NCI-H146 treated with DMSO at 0.1 percent for 48 hours (cell line): ENCODE data around the gene TNFRSF13B.
"Not testable (repeated sequence)": the region's sequence is repeated elsewhere in the genome, so short reads cannot be mapped to it uniquely, and the experiment has no call there.

Source experiments
- DNase-seq: peaks from one replicate; lab custom pipeline; 2025; ENCODE audit not compliant: unreplicated experiment; lab: John Stamatoyannopoulos, UW

TNFRSF13B gene

GRCh38 chr17:17007891-17008290 lies 36.0 kb upstream of the TNFRSF13B start:
- DNase-seq: peak; percentile 39

DNA sequence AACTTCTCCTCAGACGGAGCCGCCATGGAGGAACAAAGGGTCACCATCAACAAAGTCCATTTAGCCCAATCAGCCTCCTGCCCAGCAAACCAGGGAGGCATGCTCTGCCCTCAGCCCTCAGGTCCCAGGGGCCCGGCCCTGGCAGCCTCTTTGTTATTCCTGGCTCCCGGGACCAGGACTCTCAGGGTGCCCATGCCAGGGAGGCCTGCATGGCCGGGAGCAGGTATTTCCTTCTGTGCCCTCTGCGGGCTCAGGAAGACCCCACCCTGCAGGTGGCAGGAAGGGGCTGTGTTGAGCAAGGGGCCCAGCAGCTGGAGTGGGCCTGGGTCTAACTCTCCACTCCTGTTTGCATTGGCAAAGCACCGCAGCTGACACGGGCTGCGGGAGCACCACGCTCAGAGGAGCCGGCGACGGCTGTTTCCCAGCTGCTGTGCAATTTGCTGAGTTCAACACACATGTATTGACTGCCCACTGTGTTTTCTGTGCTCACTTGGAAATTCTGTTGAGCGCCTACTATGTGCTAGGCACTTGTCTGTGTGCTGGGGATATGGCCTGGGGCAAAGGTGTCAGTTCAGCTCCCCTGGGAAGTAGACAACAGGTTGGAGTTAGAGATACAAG lies 33.2 kb upstream of the TNFRSF13B start:
- DNase-seq: not testable (repeated sequence)

DNA sequence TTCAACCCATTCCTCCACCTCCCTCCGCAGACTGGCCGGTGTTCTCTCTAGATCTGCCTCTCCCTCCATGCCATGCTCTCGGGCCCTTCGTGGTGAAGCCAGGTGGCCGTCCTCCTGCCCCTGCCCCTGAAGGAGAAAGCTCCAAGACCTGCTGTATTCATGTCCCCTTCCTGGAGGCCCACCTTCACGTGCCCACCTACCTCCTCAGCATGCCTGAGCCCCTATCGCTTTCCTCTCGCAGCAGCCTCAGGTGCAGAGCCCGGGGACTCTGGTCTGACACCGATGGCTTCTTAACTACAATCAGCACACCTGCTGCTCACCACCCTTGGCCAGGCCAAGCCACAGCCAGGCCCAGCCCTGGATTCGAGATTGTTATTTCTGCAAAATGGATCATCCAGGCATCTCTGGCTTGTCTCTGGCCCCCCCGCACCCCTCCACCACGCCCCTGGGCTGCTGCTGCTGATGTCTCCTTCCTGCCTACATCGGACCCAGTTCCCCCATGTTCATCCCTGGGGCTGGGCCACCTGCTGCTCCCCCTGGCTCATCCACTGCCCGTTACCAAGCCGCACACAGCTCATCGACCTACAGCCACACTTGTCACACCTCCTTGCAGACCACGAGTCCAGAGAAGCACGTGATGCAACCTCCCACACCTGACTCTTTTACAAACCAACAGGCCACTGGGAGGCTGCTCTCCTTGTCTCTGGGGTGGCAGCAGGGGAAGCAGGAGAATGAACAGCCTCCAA lies 32.5 kb upstream of the TNFRSF13B start:
- DNase-seq: no peak

DNA sequence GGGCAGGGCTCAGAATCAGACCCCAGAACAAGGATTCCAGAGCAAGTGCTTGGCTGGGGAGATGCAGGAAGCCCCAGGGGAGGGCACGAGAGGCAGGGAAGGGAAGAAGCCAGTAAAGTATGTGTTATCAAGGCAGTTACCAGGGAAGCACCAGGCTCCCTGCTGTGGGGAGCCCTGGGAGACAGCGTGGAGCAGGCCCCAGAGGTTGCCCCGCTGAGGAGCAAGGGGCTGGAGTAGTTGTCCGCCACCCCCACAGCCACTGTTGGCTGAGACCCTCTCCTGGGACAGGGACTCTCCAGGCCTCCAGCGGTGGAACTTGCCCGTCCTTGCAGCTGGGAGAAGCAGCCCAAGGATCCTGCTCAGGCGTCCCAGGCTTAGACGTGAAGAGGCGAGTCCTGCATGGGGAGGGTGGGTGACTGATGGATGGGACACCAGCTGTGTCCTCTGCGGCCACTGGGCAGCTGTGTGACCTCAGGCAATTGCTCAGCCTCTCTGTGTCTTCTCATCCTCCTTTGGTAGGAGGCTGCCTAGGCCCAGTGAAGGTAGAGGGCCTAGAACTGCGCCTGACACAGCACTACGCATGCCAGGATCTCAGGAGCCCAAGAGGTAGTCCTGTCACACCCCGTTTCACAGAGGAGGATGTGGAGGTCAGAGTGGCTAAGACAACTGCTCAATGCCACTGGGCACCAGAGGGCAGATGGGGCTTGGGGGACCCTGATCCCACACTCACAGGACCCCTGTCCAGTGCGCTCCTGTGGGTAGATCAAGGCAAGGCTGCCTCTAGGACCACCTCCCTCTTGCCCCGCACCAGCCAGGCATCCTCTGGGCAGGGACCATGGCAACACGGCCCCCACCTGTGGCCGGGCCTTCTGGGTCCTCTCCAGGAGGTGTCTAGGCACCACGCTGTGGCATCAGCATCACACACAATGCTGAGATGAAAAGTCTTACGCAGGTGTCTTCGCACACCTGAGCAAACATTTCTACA lies 31.1 kb upstream of the TNFRSF13B start:
- DNase-seq: peak; percentile 19

- peak; percentile 70 for DNase-seq
Measured at GRCh38 chr17:17001874-17002520, 30.1 kb upstream of the TNFRSF13B start.

GRCh38 chr17:17001076-17001777 lies 29.3 kb upstream of the TNFRSF13B start:
- no peak for DNase-seq

DNA sequence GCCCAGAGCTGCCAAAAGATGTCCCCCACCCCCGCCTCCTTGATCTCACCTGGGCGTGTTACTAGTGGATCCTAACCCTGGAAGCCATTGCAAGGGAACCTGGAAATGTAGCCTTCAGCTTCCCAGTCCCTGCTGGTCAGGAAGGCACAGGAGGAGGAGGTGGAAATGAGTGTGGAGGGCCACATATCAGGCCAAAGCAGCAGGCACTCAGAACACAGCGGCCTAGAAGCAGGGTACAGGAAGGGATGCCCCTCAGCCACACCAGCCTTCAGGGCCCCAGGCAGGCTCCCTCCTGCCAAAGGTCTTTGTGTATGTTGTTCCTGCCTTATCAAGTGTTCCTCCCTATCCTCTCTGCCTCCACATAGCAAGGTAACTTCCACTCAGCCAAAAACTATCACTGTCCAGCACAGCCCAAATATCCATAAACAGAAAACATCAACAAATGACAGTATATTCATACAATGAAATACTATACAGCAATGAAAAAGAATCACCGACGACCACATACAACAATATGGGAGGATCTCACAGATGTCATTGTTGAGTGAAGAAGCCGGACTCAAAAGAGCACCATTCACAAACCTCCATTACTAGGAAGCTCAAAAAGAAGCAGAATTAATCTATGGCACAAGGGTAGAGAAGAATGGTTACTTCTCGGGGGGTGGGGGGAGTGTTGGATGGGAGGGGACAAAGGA lies 28.2 kb upstream of the TNFRSF13B start:
- no peak for DNase-seq

DNA sequence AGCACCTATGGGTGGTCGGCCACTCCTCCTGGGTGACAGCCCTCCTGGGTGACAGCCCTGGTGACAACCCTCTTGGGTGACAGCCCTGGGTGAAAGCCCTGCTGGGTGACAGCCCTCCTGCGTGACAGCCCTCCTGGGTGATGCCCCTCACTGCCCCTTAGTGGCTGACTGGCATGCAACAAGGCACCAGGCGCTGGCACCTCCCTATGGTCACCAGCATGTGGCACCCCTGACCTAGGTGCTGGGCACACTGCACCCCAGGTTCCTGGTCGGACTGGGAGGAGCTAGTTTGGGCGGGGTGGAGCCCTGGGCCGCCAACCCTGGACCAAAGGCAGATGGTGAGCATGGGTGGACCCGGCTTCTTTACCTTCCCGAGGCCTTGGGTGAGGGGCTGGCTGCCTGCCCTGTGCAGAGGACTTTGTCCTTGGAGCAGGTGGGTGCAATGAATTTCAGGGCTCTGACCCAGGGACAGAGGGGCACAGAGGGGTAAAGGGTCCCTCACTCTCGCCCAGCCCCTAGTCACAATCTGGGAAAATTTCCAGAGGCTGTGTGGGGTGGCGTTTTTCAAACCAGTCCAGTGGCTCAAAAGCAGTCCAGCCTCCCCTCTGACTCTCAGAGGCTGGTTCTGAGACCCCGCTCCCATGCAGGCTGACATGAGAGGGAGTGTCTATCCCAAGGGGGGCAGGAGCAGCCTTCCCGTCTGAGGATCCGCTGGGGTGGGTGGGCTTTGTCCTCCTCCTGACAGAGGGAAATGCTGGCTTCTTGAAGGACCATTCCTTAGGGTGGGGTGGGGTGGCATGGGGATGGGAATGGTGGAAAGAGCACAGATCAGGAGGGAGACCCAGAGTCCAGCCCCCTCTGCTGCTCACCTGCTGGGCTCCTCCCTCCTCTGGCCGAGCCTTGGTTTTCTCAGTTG lies 25.9 kb upstream of the TNFRSF13B start:
- DNase-seq: no peak

DNA sequence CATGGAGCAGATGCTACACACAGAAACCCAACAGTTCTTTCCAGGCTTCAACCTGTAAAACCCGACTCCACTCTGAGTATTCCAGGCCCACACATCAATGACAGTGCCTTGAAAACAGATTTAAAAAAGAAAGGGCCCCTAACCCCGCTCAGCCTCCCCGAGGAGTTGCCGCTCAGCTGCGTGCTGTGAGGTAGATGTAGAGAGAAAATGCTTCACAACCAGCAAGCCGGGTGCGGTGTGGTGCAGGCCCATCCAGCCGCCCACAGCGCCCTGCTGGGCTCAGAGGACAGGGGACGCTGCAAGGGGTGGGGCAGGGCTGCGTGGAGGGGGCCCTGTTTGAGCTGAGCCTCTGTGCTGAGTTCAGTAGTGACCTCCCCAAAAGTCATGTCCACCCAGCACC lies 24.8 kb upstream of the TNFRSF13B start:
- DNase-seq: not testable (repeated sequence)

- DNase-seq: no peak
Measured at GRCh38 chr17:16995930-16996329, 24.0 kb upstream of the TNFRSF13B start.

GRCh38 chr17:16994631-16995030 lies 22.7 kb upstream of the TNFRSF13B start:
- no peak for DNase-seq

DNA sequence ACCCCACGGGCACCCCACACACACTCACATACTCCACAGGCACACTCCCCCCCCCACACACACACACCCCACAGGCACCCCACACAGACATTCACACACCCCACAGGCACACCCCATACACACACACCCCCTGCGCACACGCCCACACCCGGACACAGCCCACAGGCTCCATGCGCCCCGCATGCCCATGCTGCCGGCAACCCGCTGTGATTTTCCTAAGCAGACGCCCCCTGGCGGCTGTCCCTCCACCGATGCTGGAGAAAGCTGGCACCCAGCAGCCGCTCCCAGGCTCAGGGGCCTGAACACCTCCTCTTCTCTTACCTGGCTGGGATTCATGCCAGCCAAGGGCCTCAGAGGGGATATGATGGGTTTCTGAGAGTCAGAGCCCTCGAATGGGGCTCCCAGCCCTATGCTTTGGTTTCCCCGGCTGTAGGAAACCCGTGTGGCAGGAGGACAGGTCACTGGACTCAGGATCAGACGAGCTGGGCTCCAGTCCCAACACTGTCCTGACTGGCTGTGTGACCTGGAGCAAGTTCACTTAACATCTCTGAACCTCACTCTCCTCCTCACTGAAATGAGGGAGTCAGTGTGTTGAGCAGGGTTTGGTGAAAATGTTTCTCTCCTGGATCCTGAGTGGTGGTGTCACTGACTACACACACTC lies 19.6 kb upstream of the TNFRSF13B start:
- DNase-seq: no peak

- no peak for DNase-seq
Measured at GRCh38 chr17:16989953-16990860, 18.3 kb upstream of the TNFRSF13B start.

DNA sequence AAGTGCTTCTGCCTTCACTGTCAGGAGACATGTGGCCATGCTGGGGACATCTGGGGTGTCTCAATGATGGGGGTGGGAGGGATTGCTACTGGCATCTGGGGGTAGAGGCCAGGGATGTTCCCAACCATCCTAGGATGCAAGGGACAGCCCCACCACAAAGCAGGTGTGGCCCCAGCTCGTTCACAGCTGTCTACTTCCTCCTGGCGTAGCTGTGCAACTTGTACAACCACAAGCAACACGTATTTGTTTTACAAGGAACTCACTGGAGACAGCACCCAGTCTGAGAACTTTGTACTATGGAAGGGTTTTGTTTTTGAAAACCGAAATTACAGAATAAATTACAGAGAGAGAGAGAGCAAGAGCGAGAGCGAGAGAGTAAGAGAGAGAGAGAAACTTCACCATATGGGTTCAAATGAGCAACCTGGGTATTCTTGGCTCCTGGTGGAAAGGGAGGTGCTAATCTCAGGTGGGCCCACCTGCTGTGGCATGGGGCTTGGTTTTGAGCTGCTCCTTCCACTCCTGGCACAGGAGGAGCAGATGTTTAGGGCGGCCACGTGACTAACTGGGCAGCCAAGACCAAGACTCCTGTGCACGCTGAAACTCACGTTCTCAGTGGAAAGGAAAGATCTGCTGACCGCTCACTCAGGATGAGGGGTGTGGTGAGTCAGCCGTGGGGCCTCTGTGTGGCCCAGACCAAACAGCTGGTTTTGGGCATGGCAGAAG lies 17.5 kb upstream of the TNFRSF13B start:
- no peak for DNase-seq

DNA sequence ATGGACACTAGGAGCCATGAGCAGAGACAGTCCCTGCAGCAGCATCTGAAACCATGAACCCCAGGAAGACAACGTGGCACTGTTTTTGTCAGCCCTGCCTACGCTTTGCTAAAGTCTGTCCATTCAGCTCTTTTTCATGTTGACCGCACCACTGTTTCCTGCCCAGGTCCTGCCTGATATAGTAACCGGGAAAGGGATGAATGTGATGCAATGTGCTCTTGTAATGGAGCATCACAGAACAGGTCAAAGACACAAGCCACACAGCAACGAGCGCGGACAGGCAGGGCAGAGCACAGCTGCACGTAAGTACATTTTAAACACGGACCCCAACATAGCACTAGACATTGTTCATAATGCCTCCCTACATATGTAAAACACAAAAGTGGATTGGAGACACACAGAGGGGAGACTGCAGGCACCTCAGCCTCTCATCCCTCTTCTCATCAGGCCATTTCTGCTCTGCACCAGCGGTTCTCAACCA lies 16.9 kb upstream of the TNFRSF13B start:
- DNase-seq: no peak

GRCh38 chr17:16987830-16988601 lies 16.1 kb upstream of the TNFRSF13B start:
- DNase-seq: no peak
